H1 (cell line): Measurements from ENCODE around the gene ERC1.

Experiments used
- ATF3 ChIP-seq: IDR thresholded peaks from 2 replicates; pipeline ENCODE4 v1.6.1; 2011; ENCODE audit warnings: low read depth, mild to moderate bottlenecking, low read length; ENCODE audit not compliant: insufficient read depth
- CBX8 ChIP-seq: fragments of 300-800, 300-1000 bp; sonication (generic); IDR thresholded peaks from 2 replicates; pipeline ENCODE4 v1.7.1; 2016; ENCODE audit warnings: low read depth, low read length, borderline replicate concordance
- CHD2 ChIP-seq: IDR thresholded peaks from 2 replicates; pipeline ENCODE4 v1.6.1; 2012; ENCODE audit warnings: low read length, improper control_type of control experiment
- CREB1 ChIP-seq: IDR thresholded peaks from 2 replicates; pipeline ENCODE4 v1.6.1; 2012; ENCODE audit warnings: inconsistent platforms
- CTBP2 ChIP-seq: IDR thresholded peaks from 2 replicates; pipeline ENCODE4 v1.7.0; 2011; ENCODE audit warnings: borderline replicate concordance, mild to moderate bottlenecking, moderate library complexity, mixed read lengths, low read length; ENCODE audit not compliant: insufficient read depth, insufficient read length
- CTCF ChIP-seq, 3 experiments: IDR thresholded peaks; 1 replicate in 2 of 3; 2 replicates in 1 of 3; pipeline versions ENCODE4 v1.5.1 to v1.6.1; 2011; ENCODE audit warnings: low read length in 3 of 3, mild to moderate bottlenecking in 3 of 3, inconsistent platforms in 2 of 3, low read depth in 1 of 3, moderate library complexity in 1 of 3; ENCODE audit not compliant: insufficient read depth in 1 of 3; ENCODE audit errors: control extremely low read depth in 1 of 3
- GABPA ChIP-seq: IDR thresholded peaks from 2 replicates; pipeline ENCODE4 v1.6.1; 2011; ENCODE audit warnings: mild to moderate bottlenecking, low read length, moderate library complexity, borderline replicate concordance; ENCODE audit not compliant: insufficient read depth
- JUND ChIP-seq: IDR thresholded peaks from 2 replicates; pipeline ENCODE4 v1.6.1; 2011; ENCODE audit warnings: mild to moderate bottlenecking, improper control_type of control experiment, low read length
- POLR2AphosphoS5 ChIP-seq: IDR thresholded peaks from 2 replicates; pipeline ENCODE4 v1.6.1; 2011; ENCODE audit warnings: low read depth, low read length
- RAD21 ChIP-seq, 2 experiments: IDR thresholded peaks in 1 of 2; conservative IDR thresholded peaks in 1 of 2; 2 replicates each; pipeline ENCODE4 v1.6.1; 2011; ENCODE audit warnings: low read depth in 2 of 2, low read length in 2 of 2, improper control_type of control experiment in 1 of 2, inconsistent platforms in 1 of 2, mild to moderate bottlenecking in 1 of 2, moderate library complexity in 1 of 2
- USF2 ChIP-seq: IDR thresholded peaks from 2 replicates; pipeline ENCODE4 v1.6.1; 2011; ENCODE audit warnings: low read length, improper control_type of control experiment
- ZNF274 ChIP-seq: IDR thresholded peaks from 2 replicates; pipeline ENCODE4 v1.7.0; 2012; ENCODE audit warnings: low read length, borderline replicate concordance; ENCODE audit errors: extremely low read depth

GRCh38 chr12:1222858-1223639 lies 232.0 kb downstream of the ERC1 start:
- TF ChIP-seq ZNF274 (no peak), CHD2 (no peak), CTCF (IDR thresholded peaks at IDR 0.05; ENCODE audit: control extremely low read depth in 1 of 3, insufficient read depth in 1 of 3, low read depth in 1 of 3, low read length in 3 of 3) (no peak), GABPA (no peak), USF2 (no peak), JUND (no peak), POLR2AphosphoS5 (no peak), CBX8 (no peak), CTBP2 (no peak), RAD21 (IDR thresholded peaks at IDR 0.05 in 1 of 2, conservative IDR thresholded peaks at IDR 0.05 in 1 of 2; ENCODE audit: low read depth in 2 of 2, low read length in 2 of 2) (no peak), ATF3 (no peak), CREB1 (no peak)
